ENCODE measurements around the gene MAPKAPK3.

MAPKAPK3 gene

GRCh38 chr3:50627407-50628051 lies 10.6 kb downstream of the MAPKAPK3 start:
- peak; percentile 30 for DNase-seq (ENCODE audit: low spot score)

GRCh38 chr3:50628601-50629000 lies 11.7 kb downstream of the MAPKAPK3 start:
- DNase-seq (ENCODE audit: low spot score), result no peak

GRCh38 chr3:50630394-50630793 lies 13.4 kb downstream of the MAPKAPK3 start:
- DNase-seq (ENCODE audit: low spot score), result no peak

- DNase-seq (ENCODE audit: low spot score), result no peak
Observed at GRCh38 chr3:50630877-50631276, 13.9 kb downstream of the MAPKAPK3 start.

GRCh38 chr3:50632450-50632849 lies 15.5 kb downstream of the MAPKAPK3 start:
- DNase-seq (ENCODE audit: low spot score), result peak; percentile 10

- no peak for DNase-seq (ENCODE audit: low spot score)
Observed at GRCh38 chr3:50633230-50633790, 16.4 kb downstream of the MAPKAPK3 start.

- no peak for DNase-seq (ENCODE audit: low spot score)
Observed at GRCh38 chr3:50635066-50635465, 18.1 kb downstream of the MAPKAPK3 start.

- no peak for DNase-seq (ENCODE audit: low spot score)
Observed at GRCh38 chr3:50637011-50637410, 20.1 kb downstream of the MAPKAPK3 start.

GRCh38 chr3:50637945-50638344 lies 21.0 kb downstream of the MAPKAPK3 start:
- no peak for DNase-seq (ENCODE audit: low spot score)

- DNase-seq (ENCODE audit: low spot score), result no peak
Observed at GRCh38 chr3:50639055-50639494, 22.1 kb downstream of the MAPKAPK3 start.

- DNase-seq (ENCODE audit: low spot score), result no peak
Observed at GRCh38 chr3:50642382-50642781, 25.4 kb downstream of the MAPKAPK3 start.

- no peak for DNase-seq (ENCODE audit: low spot score)
Observed at GRCh38 chr3:50644561-50644960, 27.6 kb downstream of the MAPKAPK3 start.

GRCh38 chr3:50645378-50645777 lies 28.4 kb downstream of the MAPKAPK3 start:
- DNase-seq (ENCODE audit: low spot score), result no peak

- no peak for DNase-seq (ENCODE audit: low spot score)
Observed at GRCh38 chr3:50648313-50648712, 31.4 kb downstream of the MAPKAPK3 start.

GRCh38 chr3:50648944-50649343 lies 32.0 kb downstream of the MAPKAPK3 start:
- DNase-seq (ENCODE audit: low spot score), result no peak

GRCh38 chr3:50649451-50649931 lies 32.5 kb downstream of the MAPKAPK3 start:
- no peak for DNase-seq (ENCODE audit: low spot score)

- DNase-seq (ENCODE audit: low spot score), result no peak
Observed at GRCh38 chr3:50650018-50650417, 33.1 kb downstream of the MAPKAPK3 start.

- no peak for DNase-seq (ENCODE audit: low spot score)
Observed at GRCh38 chr3:50651445-50651844, 34.5 kb downstream of the MAPKAPK3 start.

- DNase-seq (ENCODE audit: low spot score), result no peak
Observed at GRCh38 chr3:50651920-50652529, 35.1 kb downstream of the MAPKAPK3 start.

- peak; percentile 50 for DNase-seq (ENCODE audit: low spot score)
Observed at GRCh38 chr3:50652709-50653108, 35.8 kb downstream of the MAPKAPK3 start.

- DNase-seq (ENCODE audit: low spot score), result no peak
Observed at GRCh38 chr3:50653937-50654595, 37.1 kb downstream of the MAPKAPK3 start.

- DNase-seq (ENCODE audit: low spot score), result no peak
Observed at GRCh38 chr3:50655009-50655830, 38.3 kb downstream of the MAPKAPK3 start.
